Panc1 (cell line): ENCODE results near the gene HGFAC. TPM values are rescaled to one million over a fixed set of nuclear protein-coding genes. Genes with fewer than 3 reads are reported as not detected.

Source experiments
- ATAC-seq: fragments of 200-7000 bp; cut with Tn5 transposase; 2 replicates; pipeline ENCODE4 v1.9.1; 2020; ENCODE audit warnings: mild to moderate bottlenecking, moderate library complexity
- BruUV-seq: library from RNA; stranded (reverse); fragments of 400-500 nt; replicated peaks from 2 replicates; lab custom pipeline; 2021; lab: Mats Ljungman, UMichigan
- CTCF ChIA-PET: fragments of 300-600 bp; sonication (Branson Sonifier 250); formaldehyde crosslinking; loops from one replicate; lab custom pipeline; 2022; ENCODE audit warnings: antibody characterized with exemption; lab: Charles Lee
- POLR2A ChIA-PET: fragments of 300-600 bp; sonication (Branson Sonifier 250); formaldehyde crosslinking; loops from one replicate; lab custom pipeline; 2022; ENCODE audit warnings: antibody characterized with exemption; lab: Charles Lee
- DNase-seq: peaks from one replicate; pipeline ENCODE4 v3.0.0-alpha.2; 2010; ENCODE audit warnings: low read depth, low spot score
- H3K27ac ChIP-seq: 2 replicates; pipeline ENCODE4 v1.5.1; 2011; ENCODE audit warnings: mild to moderate bottlenecking, low read length, inconsistent platforms
- H3K27me3 ChIP-seq: fragments of 200-500 bp; sonication (Bioruptor generic); 2 replicates; pipeline ENCODE4 v1.6.0; 2014; ENCODE audit warnings: low read length, inconsistent platforms; ENCODE audit not compliant: control insufficient read depth, insufficient read depth
- H3K36me3 ChIP-seq: fragments of 200-500 bp; sonication (Bioruptor generic); 2 replicates; pipeline ENCODE4 v1.5.1; 2014; ENCODE audit warnings: inconsistent platforms, mild to moderate bottlenecking, low read length, moderate library complexity; ENCODE audit not compliant: control insufficient read depth, insufficient read depth
- H3K4me1 ChIP-seq: 2 replicates; pipeline ENCODE4 v1.5.1; 2011; ENCODE audit warnings: inconsistent platforms, mild to moderate bottlenecking, low read length, moderate library complexity; ENCODE audit not compliant: control insufficient read depth, insufficient read depth
- H3K4me3 ChIP-seq, 2 experiments: 2 replicates each; pipeline ENCODE4 v1.5.1; 2011 to 2012; ENCODE audit warnings: low read depth in 2 of 2, low read length in 2 of 2, mild to moderate bottlenecking in 2 of 2, inconsistent platforms in 1 of 2, moderate library complexity in 1 of 2
- H3K9me3 ChIP-seq: fragments of 200-500 bp; sonication (Bioruptor generic); 2 replicates; pipeline ENCODE4 v1.5.1; 2014; ENCODE audit warnings: low read depth, mild to moderate bottlenecking, inconsistent platforms, low read length, moderate library complexity; ENCODE audit not compliant: control insufficient read depth, insufficient read depth
- CTCF ChIP-seq: fragments of 450-650 bp; IDR thresholded peaks from 2 replicates; pipeline ENCODE4 v1.5.1; 2017; ENCODE audit warnings: mild to moderate bottlenecking
- POLR2AphosphoS5 ChIP-seq: IDR thresholded peaks from 2 replicates; pipeline ENCODE4 v1.6.1; 2012; ENCODE audit warnings: mild to moderate bottlenecking, low read depth, low read length, moderate library complexity
- REST ChIP-seq, 2 experiments: IDR thresholded peaks; 2 replicates each; pipeline ENCODE4 v1.6.1; 2011 to 2012; ENCODE audit warnings: low read depth in 2 of 2, control low read depth in 1 of 2, low read length in 1 of 2, mild to moderate bottlenecking in 1 of 2, moderate library complexity in 1 of 2; ENCODE audit not compliant: insufficient read depth in 1 of 2
- SIN3A ChIP-seq: IDR thresholded peaks from 2 replicates; pipeline ENCODE4 v1.6.1; 2012; ENCODE audit warnings: low read depth, mild to moderate bottlenecking, low read length, moderate library complexity, borderline replicate concordance; ENCODE audit not compliant: insufficient read depth
- TCF7L2 ChIP-seq: IDR thresholded peaks from 2 replicates; pipeline ENCODE4 v1.6.1; 2011; ENCODE audit warnings: mild to moderate bottlenecking, low read depth, low read length, inconsistent platforms
- in situ Hi-C: cut with HindIII; loops from 2 replicates; pipeline ENCODE4 v1.10.0; 2016; ENCODE audit warnings: low sequenced_read_pairs, low pct_unique_long_range_greater_than_20kb
- intact Hi-C: fragments of 100-400 bp; cut with micrococcal nuclease; formaldehyde crosslinking; loops from one replicate; pipeline ENCODE4 v1.10.0; 2022; ENCODE audit not compliant: unreplicated experiment
- total RNA-seq: library from RNA; stranded (reverse); gene quantifications from one replicate; pipeline ENCODE4 v1.2.1, GENCODE V29; 2021; ENCODE audit not compliant: unreplicated experiment

The HGFAC gene
- total RNA-seq, 1 experiment from 2014 or later: 0.59 TPM

DNA sequence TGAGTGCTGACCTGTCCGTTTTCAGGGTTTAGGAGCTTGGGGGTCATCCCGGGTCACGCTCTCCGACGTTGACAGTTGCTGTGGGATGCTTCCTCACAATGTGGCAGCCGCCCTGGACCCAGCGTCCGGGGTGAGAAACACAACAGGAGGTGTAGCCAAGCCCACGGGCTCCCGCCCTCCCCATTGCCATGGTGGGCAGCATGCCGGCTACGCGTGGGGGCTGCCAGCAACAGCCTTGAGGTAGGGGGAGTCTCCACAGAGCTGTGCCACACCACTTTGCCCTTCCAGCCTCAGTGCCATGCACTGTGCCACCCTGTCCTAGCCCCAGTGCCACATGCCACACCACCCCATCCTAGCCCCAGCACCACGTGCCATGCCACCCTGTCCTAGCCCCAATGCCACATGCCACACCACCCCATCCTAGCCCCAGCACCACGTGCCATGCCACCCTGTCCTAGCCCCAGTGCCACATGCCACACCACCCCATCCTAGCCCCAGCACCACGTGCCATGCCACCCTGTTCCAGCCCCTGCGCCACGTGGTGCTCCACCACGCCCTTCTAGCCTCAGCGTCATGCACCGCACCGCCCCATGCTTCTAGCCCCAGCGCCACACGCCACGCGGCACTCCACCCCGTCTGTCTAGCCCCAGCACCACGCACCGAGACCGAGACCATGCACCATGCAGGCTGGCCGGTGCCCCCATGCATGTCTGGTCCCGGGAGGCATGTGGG, 8.5 kb upstream of the HGFAC start:
- Histone ChIP-seq H3K4me3 (no peak overlapping the region), H3K4me1 (peaks cover 9% of the 10 kb centered on the region; the same call in 1 of the 2 replicates), H3K9me3 (no peaks in the 10 kb centered on the region), H3K36me3 (no peaks in the 10 kb centered on the region), H3K27ac (no peak overlapping the region), H3K27me3 (no peaks in the 10 kb centered on the region)
- ATAC-seq (no peak), DNase-seq (no peak)
- intact Hi-C loops (no loop called here), in situ Hi-C loops (no loop called here)
- TF ChIP-seq POLR2AphosphoS5 (no peak), SIN3A (no peak), CTCF (no peak), REST (IDR thresholded peaks at IDR 0.05; ENCODE audit: insufficient read depth in 1 of 2, low read depth in 2 of 2, low read length in 1 of 2) (no peak), TCF7L2 (no peak)
- BruUV-seq: no TSS peak
- ChIA-PET CTCF (no interaction called here), POLR2A (no interaction called here)

GRCh38 chr4:3434881-3435685, 6.7 kb upstream of the HGFAC start:
- TF ChIP-seq SIN3A (no peak), CTCF (no peak), TCF7L2 (no peak), POLR2AphosphoS5 (no peak), REST (IDR thresholded peaks at IDR 0.05; ENCODE audit: insufficient read depth in 1 of 2, low read depth in 2 of 2, low read length in 1 of 2) (no peak)
- intact Hi-C loops: no loop called here
- BruUV-seq: no TSS peak
- DNase-seq (no peak), ATAC-seq (no peak)
- Histone ChIP-seq H3K27me3 (no peaks in the 10 kb centered on the region), H3K36me3 (no peaks in the 10 kb centered on the region), H3K4me1 (peaks cover 9% of the 10 kb centered on the region; the same call in 1 of the 2 replicates), H3K9me3 (no peaks in the 10 kb centered on the region), H3K27ac (no peak overlapping the region), H3K4me3 (no peak overlapping the region)
- in situ Hi-C loops: no loop called here
- ChIA-PET CTCF (interaction anchor here (1.0 kb wide), 1 partner anchor 89 kb away, joined by 5 read pairs; no protein-coding TSS in a partner anchor), POLR2A (interaction anchor here (0.5 kb wide), 1 partner anchor 47 kb away, joined by 3 read pairs; no protein-coding TSS in a partner anchor)
